GM21381 (cell line): ENCODE results near the gene ZFYVE26.

Experiments used
- ATAC-seq: cut with Tn5 transposase; IDR thresholded peaks from one replicate; pipeline ENCODE4 v1.9.1; 2021; ENCODE audit warnings: mild to moderate bottlenecking, moderate library complexity; ENCODE audit not compliant: unreplicated experiment

The ZFYVE26 gene

GRCh38 chr14:67817750-67818438, 1.5 kb upstream of the ZFYVE26 start:
- no peak for ATAC-seq

- no peak for ATAC-seq
Measured at GRCh38 chr14:67815573-67816225, 691 bp downstream of the ZFYVE26 start.

GRCh38 chr14:67814821-67815220, 1.6 kb downstream of the ZFYVE26 start:
- no peak for ATAC-seq

- no peak for ATAC-seq
Measured at GRCh38 chr14:67806246-67806645, 10.1 kb downstream of the ZFYVE26 start.

- no peak for ATAC-seq
Measured at GRCh38 chr14:67800743-67801142, 15.6 kb downstream of the ZFYVE26 start.

- no peak for ATAC-seq
Measured at GRCh38 chr14:67798731-67799130, 17.7 kb downstream of the ZFYVE26 start.

GRCh38 chr14:67787673-67788072, 28.7 kb downstream of the ZFYVE26 start:
- no peak for ATAC-seq

GRCh38 chr14:67785270-67786109, 30.9 kb downstream of the ZFYVE26 start:
- ATAC-seq = no peak

- ATAC-seq = no peak
Measured at GRCh38 chr14:67784244-67784823, 32.1 kb downstream of the ZFYVE26 start.

- ATAC-seq = no peak
Measured at GRCh38 chr14:67782090-67782489, 34.3 kb downstream of the ZFYVE26 start.

- no peak for ATAC-seq
Measured at GRCh38 chr14:67778792-67779191, 37.6 kb downstream of the ZFYVE26 start.

- no peak for ATAC-seq
Measured at GRCh38 chr14:67776653-67777322, 39.6 kb downstream of the ZFYVE26 start.

- ATAC-seq = no peak
Measured at GRCh38 chr14:67773844-67774377, 42.5 kb downstream of the ZFYVE26 start.

GRCh38 chr14:67768219-67768618, 48.2 kb downstream of the ZFYVE26 start:
- ATAC-seq = no peak

GRCh38 chr14:67766035-67766680, 50.2 kb downstream of the ZFYVE26 start:
- no peak for ATAC-seq

- no peak for ATAC-seq
Measured at GRCh38 chr14:67765192-67765834, 51.1 kb downstream of the ZFYVE26 start.

GRCh38 chr14:67764496-67764895, 51.9 kb downstream of the ZFYVE26 start:
- no peak for ATAC-seq

GRCh38 chr14:67763158-67763822, 53.1 kb downstream of the ZFYVE26 start:
- ATAC-seq = no peak

GRCh38 chr14:67762051-67762450, 54.3 kb downstream of the ZFYVE26 start:
- ATAC-seq = no peak
